RWPE1 (cell line): ENCODE data around the gene PALLD.

ENCODE experiments used
- CTCF ChIA-PET: fragments of 350-600 bp; sonication (Branson Sonifier 250); formaldehyde crosslinking; extraction: SDS; loops from one replicate; lab custom pipeline; 2021; lab: Yijun Ruan, JAX
- POLR2A ChIA-PET: fragments of 400-600 bp; formaldehyde crosslinking; extraction: SDS; loops from one replicate; lab custom pipeline; 2020; ENCODE audit warnings: antibody characterized with exemption; ENCODE audit not compliant: low non-redundant PET; lab: Yijun Ruan, JAX
- DNase-seq: peaks from one replicate; pipeline ENCODE4 v3.0.0; 2012; ENCODE audit warnings: low spot score
- H3K27ac ChIP-seq: fragments of 450-650 bp; 2 replicates; pipeline ENCODE4 v1.5.1; 2017
- TF ChIP-seq, protein P1 (sequence below): fragments of 450-650 bp; conservative IDR thresholded peaks from 2 replicates; pipeline ENCODE4 v1.5.1; 2017; ENCODE audit warnings: low read depth, mild to moderate bottlenecking

PALLD gene

DNA sequence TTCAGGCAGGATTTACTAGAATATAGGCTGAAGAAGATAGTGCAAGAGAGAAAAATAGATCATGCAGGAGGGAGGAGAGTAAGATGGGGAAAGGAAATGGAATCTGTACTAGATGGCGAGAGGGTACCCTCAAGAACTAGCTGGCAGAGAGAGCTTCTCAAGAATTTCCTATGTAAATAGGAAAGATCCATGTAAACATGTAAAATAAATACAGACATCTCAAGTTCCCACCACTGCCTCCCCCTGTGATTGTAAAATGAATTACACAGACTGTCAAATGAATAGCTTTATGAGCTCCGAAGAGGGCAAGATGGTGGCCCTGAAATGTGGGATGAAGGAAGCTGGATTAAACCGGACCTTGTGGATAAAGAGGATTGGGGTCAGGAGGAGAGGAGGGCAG is 178.0 kb downstream of the PALLD start:
- ChIA-PET CTCF (interaction anchor here (0.7 kb wide), 2 partner anchors 26 to 176 kb away, joined by 3 read pairs; no protein-coding TSS in a partner anchor), POLR2A (no interaction called here)
- no peak overlapping the region for H3K27ac ChIP-seq
- DNase-seq = no peak
- TF ChIP-seq, protein P1, sequence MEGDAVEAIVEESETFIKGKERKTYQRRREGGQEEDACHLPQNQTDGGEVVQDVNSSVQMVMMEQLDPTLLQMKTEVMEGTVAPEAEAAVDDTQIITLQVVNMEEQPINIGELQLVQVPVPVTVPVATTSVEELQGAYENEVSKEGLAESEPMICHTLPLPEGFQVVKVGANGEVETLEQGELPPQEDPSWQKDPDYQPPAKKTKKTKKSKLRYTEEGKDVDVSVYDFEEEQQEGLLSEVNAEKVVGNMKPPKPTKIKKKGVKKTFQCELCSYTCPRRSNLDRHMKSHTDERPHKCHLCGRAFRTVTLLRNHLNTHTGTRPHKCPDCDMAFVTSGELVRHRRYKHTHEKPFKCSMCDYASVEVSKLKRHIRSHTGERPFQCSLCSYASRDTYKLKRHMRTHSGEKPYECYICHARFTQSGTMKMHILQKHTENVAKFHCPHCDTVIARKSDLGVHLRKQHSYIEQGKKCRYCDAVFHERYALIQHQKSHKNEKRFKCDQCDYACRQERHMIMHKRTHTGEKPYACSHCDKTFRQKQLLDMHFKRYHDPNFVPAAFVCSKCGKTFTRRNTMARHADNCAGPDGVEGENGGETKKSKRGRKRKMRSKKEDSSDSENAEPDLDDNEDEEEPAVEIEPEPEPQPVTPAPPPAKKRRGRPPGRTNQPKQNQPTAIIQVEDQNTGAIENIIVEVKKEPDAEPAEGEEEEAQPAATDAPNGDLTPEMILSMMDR = no peak

GRCh38 chr4:168677063-168677462 is 180.2 kb downstream of the PALLD start:
- H3K27ac ChIP-seq = no peak overlapping the region
- POLR2A ChIA-PET = interaction anchor here (0.6 kb wide), 1 partner anchor 190 kb away, joined by 3 read pairs; no protein-coding TSS in a partner anchor
- CTCF ChIA-PET = interaction anchor here (0.6 kb wide), 1 partner anchor 154 kb away, joined by 4 read pairs; no protein-coding TSS in a partner anchor
- TF ChIP-seq, protein P1 = no peak
- no peak for DNase-seq

DNA sequence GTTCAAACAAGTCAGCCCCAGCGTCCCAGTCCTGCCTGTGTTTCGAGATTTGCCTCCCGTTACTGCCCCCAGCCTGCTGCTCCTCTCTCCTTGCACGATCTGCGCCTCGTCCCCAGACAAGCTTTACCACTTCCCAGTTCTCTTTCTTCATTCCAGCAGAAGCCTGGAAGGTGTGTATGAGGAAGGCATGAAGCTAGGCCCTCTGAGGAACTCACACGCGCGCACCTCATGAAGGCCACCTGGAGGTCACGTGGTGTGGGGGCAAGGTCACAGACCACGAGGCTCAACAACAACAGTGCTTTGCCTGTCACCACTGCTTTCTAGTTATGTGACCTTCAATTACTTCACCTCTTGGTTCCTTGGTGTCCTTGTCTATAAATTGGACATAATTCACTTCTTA is 181.0 kb downstream of the PALLD start:
- DNase-seq = no peak
- TF ChIP-seq, protein P1 = no peak
- ChIA-PET CTCF (no interaction called here), POLR2A (interaction anchor here (0.6 kb wide), 1 partner anchor 189 kb away, joined by 3 read pairs; no protein-coding TSS in a partner anchor)
- H3K27ac ChIP-seq = no peak overlapping the region

GRCh38 chr4:168678751-168679366 is 182.0 kb downstream of the PALLD start:
- TF ChIP-seq, protein P1 = no peak
- H3K27ac ChIP-seq = no peak overlapping the region
- POLR2A ChIA-PET = no interaction called here
- CTCF ChIA-PET = no interaction called here
- DNase-seq = no peak

GRCh38 chr4:168679397-168679796 is 182.5 kb downstream of the PALLD start:
- POLR2A ChIA-PET = no interaction called here
- CTCF ChIA-PET = no interaction called here
- TF ChIP-seq, protein P1 = no peak
- no peak overlapping the region for H3K27ac ChIP-seq
- DNase-seq = no peak

GRCh38 chr4:168679819-168680218 is 183.0 kb downstream of the PALLD start:
- TF ChIP-seq, protein P1 = no peak
- H3K27ac ChIP-seq = no peak overlapping the region
- DNase-seq = no peak
- ChIA-PET CTCF (no interaction called here), POLR2A (no interaction called here)
